Neutrophil (primary cell): ENCODE results near the gene B3GNT3.

ENCODE experiments used
- H3K27ac ChIP-seq: fragments of 200-600 bp; sonication (generic); 2 replicates; pipeline ENCODE4 v1.5.1; 2016; ENCODE audit warnings: mild to moderate bottlenecking, moderate library complexity
- H3K27me3 ChIP-seq: fragments of 200-600 bp; sonication (generic); 2 replicates; pipeline ENCODE4 v1.6.0; 2016; ENCODE audit warnings: mild to moderate bottlenecking
- H3K36me3 ChIP-seq: fragments of 200-600 bp; sonication (generic); 2 replicates; pipeline ENCODE4 v1.5.1; 2017
- H3K4me1 ChIP-seq, 2 experiments: fragments of 200-600 bp in 1 of 2; sonication (generic) in 1 of 2; 1 replicate in 1 of 2; 2 replicates in 1 of 2; pipeline versions ENCODE4 v1.5.1 to v1.6.1; 2013 to 2016; ENCODE audit warnings: low read depth in 1 of 2, low read length in 1 of 2, mild to moderate bottlenecking in 1 of 2, moderate library complexity in 1 of 2; ENCODE audit not compliant: control insufficient read depth in 1 of 2, insufficient read depth in 1 of 2
- H3K4me3 ChIP-seq, 2 experiments: fragments of 200-600 bp in 1 of 2; sonication (generic) in 1 of 2; 1 replicate in 1 of 2; 2 replicates in 1 of 2; pipeline ENCODE4 v1.5.1; 2013 to 2016; ENCODE audit warnings: low read depth in 1 of 2, low read length in 1 of 2, mild to moderate bottlenecking in 1 of 2, moderate library complexity in 1 of 2
- H3K9me3 ChIP-seq: fragments of 200-600 bp; sonication (generic); 2 replicates; pipeline ENCODE4 v1.5.1; 2016
- CTCF ChIP-seq: fragments of 200-600 bp; sonication (generic); IDR thresholded peaks from 2 replicates; pipeline ENCODE4 v1.5.1; 2016; ENCODE audit warnings: antibody characterized with exemption

B3GNT3 gene

GRCh38 chr19:17787274-17787913 lies 7.5 kb upstream of the B3GNT3 start:
- peaks cover 72% of the 10 kb centered on the region for H3K36me3 ChIP-seq
- peaks cover 23% of the 10 kb centered on the region for H3K27me3 ChIP-seq
- no peaks in the 10 kb centered on the region for H3K9me3 ChIP-seq
- H3K4me3 ChIP-seq, result no peak overlapping the region
- no peak overlapping the region for H3K27ac ChIP-seq
- no peaks in the 10 kb centered on the region for H3K4me1 ChIP-seq
- no peak for TF ChIP-seq CTCF

- H3K27ac ChIP-seq, result no peak overlapping the region
- H3K4me1 ChIP-seq, result no peaks in the 10 kb centered on the region
- H3K9me3 ChIP-seq, result no peaks in the 10 kb centered on the region
- peaks cover 59% of the 10 kb centered on the region for H3K36me3 ChIP-seq
- H3K4me3 ChIP-seq, result no peak overlapping the region
- TF ChIP-seq CTCF, result no peak
- H3K27me3 ChIP-seq, result peaks cover 35% of the 10 kb centered on the region
Measured at GRCh38 chr19:17788632-17789031, 6.3 kb upstream of the B3GNT3 start.

- H3K9me3 ChIP-seq, result no peaks in the 10 kb centered on the region
- H3K4me1 ChIP-seq, result peaks cover 0 to 5% of the 10 kb centered on the region in 2 experiments
- no peak overlapping the region for H3K27ac ChIP-seq
- no peak overlapping the region for H3K4me3 ChIP-seq
- peaks cover 43% of the 10 kb centered on the region for H3K36me3 ChIP-seq
- no peak for TF ChIP-seq CTCF
- H3K27me3 ChIP-seq, result peaks cover 51% of the 10 kb centered on the region
Measured at GRCh38 chr19:17790059-17790780, 4.7 kb upstream of the B3GNT3 start.

- no peak overlapping the region for H3K27ac ChIP-seq
- no peaks in the 10 kb centered on the region for H3K9me3 ChIP-seq
- no peak overlapping the region for H3K4me3 ChIP-seq
- peaks cover 88% of the 10 kb centered on the region for H3K27me3 ChIP-seq
- no peak for TF ChIP-seq CTCF
- peaks cover 0 to 8% of the 10 kb centered on the region in 2 experiments for H3K4me1 ChIP-seq
- H3K36me3 ChIP-seq, result peaks cover 3% of the 10 kb centered on the region
Measured at GRCh38 chr19:17794412-17794730, 567 bp upstream of the B3GNT3 start.

GRCh38 chr19:17795495-17795856 lies 538 bp downstream of the B3GNT3 start:
- H3K27me3 ChIP-seq, result peaks cover 88% of the 10 kb centered on the region
- no peaks in the 10 kb centered on the region for H3K9me3 ChIP-seq
- H3K4me1 ChIP-seq, result peaks cover 0 to 8% of the 10 kb centered on the region in 2 experiments
- H3K4me3 ChIP-seq, result no peak overlapping the region
- H3K27ac ChIP-seq, result no peak overlapping the region
- TF ChIP-seq CTCF, result no peak
- H3K36me3 ChIP-seq, result no peaks in the 10 kb centered on the region
